OCI-LY3 (cell line): ENCODE data around the gene POLR3GL.
"Not testable (repeated sequence)": the region's sequence is repeated elsewhere in the genome, so short reads cannot be mapped to it uniquely, and the experiment has no call there.

Experiments used
- CTCF ChIP-seq: fragments of 200-600, 300-600 bp; sonication (generic); IDR thresholded peaks from 2 replicates; pipeline ENCODE4 v1.5.1; 2014; ENCODE audit warnings: antibody characterized with exemption, low read length, low read depth
- EZH2phosphoT487 ChIP-seq: fragments of 200-600 bp; shearing (Covaris generic); IDR thresholded peaks from 2 replicates; pipeline ENCODE4 v1.6.1; 2018; ENCODE audit warnings: antibody characterized with exemption, mixed run types, low read depth

- not testable (repeated sequence) for TF ChIP-seq CTCF, EZH2phosphoT487
These were observed 61.5 kb downstream of the POLR3GL start for GRCh38 chr1:146025787-146026495.
